RWPE2 (cell line): Measurements from ENCODE around the gene SIL1.

ENCODE experiments used
- ATAC-seq: fragments of 200-7000 bp; cut with Tn5 transposase; 3 replicates; pipeline ENCODE4 v1.9.1; 2021; ENCODE audit warnings: low read depth
- DNase-seq: peaks from one replicate; pipeline ENCODE4 v3.0.0-alpha.2; 2020; ENCODE audit warnings: low spot score
- H3K27ac ChIP-seq: fragments of 450-650 bp; 2 replicates; pipeline ENCODE4 v1.5.1; 2017; ENCODE audit warnings: mild to moderate bottlenecking; ENCODE audit not compliant: poor library complexity, severe bottlenecking
- H3K27me3 ChIP-seq: fragments of 250-450 bp; sonication (Bioruptor Pico); 2 replicates; pipeline ENCODE4 v1.5.1; 2021; ENCODE audit warnings: mild to moderate bottlenecking, moderate library complexity; ENCODE audit not compliant: insufficient read depth, poor library complexity, severe bottlenecking
- H3K36me3 ChIP-seq: fragments of 250-450 bp; sonication (Bioruptor Pico); 2 replicates; pipeline ENCODE4 v1.5.1; 2020; ENCODE audit warnings: low read depth, mild to moderate bottlenecking, moderate library complexity
- H3K4me1 ChIP-seq: fragments of 250-450 bp; sonication (Bioruptor Pico); 2 replicates; pipeline ENCODE4 v1.5.1; 2021; ENCODE audit warnings: mild to moderate bottlenecking, moderate library complexity; ENCODE audit not compliant: insufficient read depth, poor library complexity, severe bottlenecking
- H3K4me3 ChIP-seq: fragments of 250-450 bp; sonication (Bioruptor Pico); 2 replicates; pipeline ENCODE4 v1.5.1; 2021; ENCODE audit warnings: mild to moderate bottlenecking, moderate library complexity; ENCODE audit not compliant: severe bottlenecking
- H3K9me3 ChIP-seq: fragments of 250-450 bp; sonication (Bioruptor Pico); 2 replicates; pipeline ENCODE4 v1.5.1; 2021; ENCODE audit warnings: mild to moderate bottlenecking, moderate library complexity; ENCODE audit not compliant: severe bottlenecking
- CTCF ChIP-seq: fragments of 450-650 bp; IDR thresholded peaks from one replicate; pipeline ENCODE4 v1.5.1; 2017; ENCODE audit warnings: mild to moderate bottlenecking, moderate library complexity; ENCODE audit not compliant: poor library complexity, severe bottlenecking

SIL1 gene

GRCh38 chr5:138986186-138986800 is 211.9 kb downstream of the SIL1 start:
- Histone ChIP-seq H3K27me3 (no peaks in the 10 kb centered on the region), H3K27ac (no peak overlapping the region), H3K36me3 (no peaks in the 10 kb centered on the region), H3K4me3 (no peak overlapping the region), H3K4me1 (no peaks in the 10 kb centered on the region), H3K9me3 (no peaks in the 10 kb centered on the region)
- TF ChIP-seq CTCF: no peak
- DNase-seq (no peak), ATAC-seq (no peak)

- no peak overlapping the region for H3K4me3 ChIP-seq
- no peak for ATAC-seq
- H3K9me3 ChIP-seq: no peaks in the 10 kb centered on the region
- no peaks in the 10 kb centered on the region for H3K27me3 ChIP-seq
- H3K27ac ChIP-seq: no peak overlapping the region
- no peak for TF ChIP-seq CTCF
- DNase-seq: no peak
- no peaks in the 10 kb centered on the region for H3K4me1 ChIP-seq
- H3K36me3 ChIP-seq: no peaks in the 10 kb centered on the region
Observed at GRCh38 chr5:138985683-138986082, 212.5 kb downstream of the SIL1 start.

- ATAC-seq (no peak), DNase-seq (no peak)
- Histone ChIP-seq H3K36me3 (no peaks in the 10 kb centered on the region), H3K9me3 (no peaks in the 10 kb centered on the region), H3K27me3 (no peaks in the 10 kb centered on the region), H3K4me1 (no peaks in the 10 kb centered on the region), H3K27ac (no peak overlapping the region), H3K4me3 (no peak overlapping the region)
- no peak for TF ChIP-seq CTCF
Observed at GRCh38 chr5:138985256-138985655, 212.9 kb downstream of the SIL1 start.

- no peaks in the 10 kb centered on the region for H3K9me3 ChIP-seq
- no peak for DNase-seq
- TF ChIP-seq CTCF: no peak
- H3K4me3 ChIP-seq: no peak overlapping the region
- no peak for ATAC-seq
- no peak overlapping the region for H3K27ac ChIP-seq
- H3K36me3 ChIP-seq: no peaks in the 10 kb centered on the region
- no peaks in the 10 kb centered on the region for H3K4me1 ChIP-seq
- no peaks in the 10 kb centered on the region for H3K27me3 ChIP-seq
Observed at GRCh38 chr5:138983984-138984383, 214.2 kb downstream of the SIL1 start.

GRCh38 chr5:138981586-138981985 is 216.6 kb downstream of the SIL1 start:
- no peak for TF ChIP-seq CTCF
- no peak overlapping the region for H3K4me3 ChIP-seq
- no peak overlapping the region for H3K27ac ChIP-seq
- no peak for DNase-seq
- H3K27me3 ChIP-seq: no peaks in the 10 kb centered on the region
- H3K9me3 ChIP-seq: no peaks in the 10 kb centered on the region
- no peaks in the 10 kb centered on the region for H3K4me1 ChIP-seq
- H3K36me3 ChIP-seq: no peaks in the 10 kb centered on the region
- no peak for ATAC-seq
